Parathyroid adenoma (tissue), 2 donors: ENCODE measurements around the gene SLCO2A1.
"Not testable (repeated sequence)": the region's sequence is repeated elsewhere in the genome, so short reads cannot be mapped to it uniquely, and the experiment has no call there.

Experiments used
- H2AFZ ChIP-seq: fragments of 300-600 bp; sonication (generic); one replicate; pipeline ENCODE4 v1.7.0; 2017; ENCODE audit warnings: antibody characterized with exemption, mild to moderate bottlenecking
- H3K27ac ChIP-seq: fragments of 300-600 bp; sonication (generic); one replicate; pipeline ENCODE4 v1.7.0; 2017
- H3K27me3 ChIP-seq: fragments of 300-600 bp; sonication (generic); one replicate; pipeline ENCODE4 v1.7.0; 2017; ENCODE audit warnings: low read length; ENCODE audit not compliant: control insufficient read depth, insufficient read depth
- H3K36me3 ChIP-seq: fragments of 300-600 bp; sonication (generic); one replicate; pipeline ENCODE4 v1.7.0; 2017; ENCODE audit warnings: low read length; ENCODE audit not compliant: control insufficient read depth, insufficient read depth
- H3K4me1 ChIP-seq: fragments of 300-600 bp; sonication (generic); one replicate; pipeline ENCODE4 v1.7.0; 2017; ENCODE audit warnings: control low read depth
- H3K4me2 ChIP-seq: fragments of 300-600 bp; sonication (generic); one replicate; pipeline ENCODE4 v1.7.0; 2017; ENCODE audit warnings: low read length
- H3K4me3 ChIP-seq: fragments of 300-600 bp; sonication (generic); one replicate; pipeline ENCODE4 v1.7.0; 2017; ENCODE audit warnings: low read depth, low read length
- H3K79me2 ChIP-seq: fragments of 300-600 bp; sonication (generic); one replicate; pipeline ENCODE4 v1.7.0; 2017; ENCODE audit warnings: control low read depth
- H3K9ac ChIP-seq: fragments of 300-600 bp; sonication (generic); one replicate; pipeline ENCODE4 v1.7.0; 2017; ENCODE audit warnings: mild to moderate bottlenecking
- H3K9me3 ChIP-seq: fragments of 300-600 bp; sonication (generic); one replicate; pipeline ENCODE4 v1.7.0; 2017; ENCODE audit warnings: low read length; ENCODE audit not compliant: control insufficient read depth
- TF ChIP-seq, protein P1 (sequence below): fragments of 300-600 bp; sonication (generic); IDR thresholded peaks from one replicate; pipeline ENCODE4 v1.7.0; 2017; ENCODE audit warnings: antibody characterized with exemption, mild to moderate bottlenecking
- donor health status: primary hyperparathyroidism.

SLCO2A1 gene

GRCh38 chr3:134074001-134074789, 44.5 kb upstream of the SLCO2A1 start:
- Histone ChIP-seq H3K27me3 (no peaks in the 10 kb centered on the region), H3K9me3 (no peaks in the 10 kb centered on the region), H3K36me3 (no peaks in the 10 kb centered on the region), H3K27ac (no peak overlapping the region), H3K4me3 (no peak overlapping the region), H3K9ac (no peak overlapping the region), H2AFZ (no peak overlapping the region), H3K4me1 (no peaks in the 10 kb centered on the region), H3K79me2 (no peaks in the 10 kb centered on the region), H3K4me2 (no peak overlapping the region)
- TF ChIP-seq, protein P1, sequence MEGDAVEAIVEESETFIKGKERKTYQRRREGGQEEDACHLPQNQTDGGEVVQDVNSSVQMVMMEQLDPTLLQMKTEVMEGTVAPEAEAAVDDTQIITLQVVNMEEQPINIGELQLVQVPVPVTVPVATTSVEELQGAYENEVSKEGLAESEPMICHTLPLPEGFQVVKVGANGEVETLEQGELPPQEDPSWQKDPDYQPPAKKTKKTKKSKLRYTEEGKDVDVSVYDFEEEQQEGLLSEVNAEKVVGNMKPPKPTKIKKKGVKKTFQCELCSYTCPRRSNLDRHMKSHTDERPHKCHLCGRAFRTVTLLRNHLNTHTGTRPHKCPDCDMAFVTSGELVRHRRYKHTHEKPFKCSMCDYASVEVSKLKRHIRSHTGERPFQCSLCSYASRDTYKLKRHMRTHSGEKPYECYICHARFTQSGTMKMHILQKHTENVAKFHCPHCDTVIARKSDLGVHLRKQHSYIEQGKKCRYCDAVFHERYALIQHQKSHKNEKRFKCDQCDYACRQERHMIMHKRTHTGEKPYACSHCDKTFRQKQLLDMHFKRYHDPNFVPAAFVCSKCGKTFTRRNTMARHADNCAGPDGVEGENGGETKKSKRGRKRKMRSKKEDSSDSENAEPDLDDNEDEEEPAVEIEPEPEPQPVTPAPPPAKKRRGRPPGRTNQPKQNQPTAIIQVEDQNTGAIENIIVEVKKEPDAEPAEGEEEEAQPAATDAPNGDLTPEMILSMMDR: no peak

- TF ChIP-seq, protein P1: no peak
- Histone ChIP-seq H3K27me3 (no peaks in the 10 kb centered on the region), H3K4me2 (no peak overlapping the region), H3K9ac (no peak overlapping the region), H3K4me3 (no peak overlapping the region), H3K36me3 (no peaks in the 10 kb centered on the region), H2AFZ (no peak overlapping the region), H3K27ac (no peak overlapping the region), H3K4me1 (no peaks in the 10 kb centered on the region), H3K79me2 (no peaks in the 10 kb centered on the region), H3K9me3 (no peaks in the 10 kb centered on the region)
Observed at GRCh38 chr3:134073583-134073945, 43.8 kb upstream of the SLCO2A1 start.

- H3K9me3 ChIP-seq: no peaks in the 10 kb centered on the region
- no peak overlapping the region for H2AFZ ChIP-seq
- no peak overlapping the region for H3K27ac ChIP-seq
- no peaks in the 10 kb centered on the region for H3K27me3 ChIP-seq
- H3K9ac ChIP-seq: no peak overlapping the region
- no peak overlapping the region for H3K4me3 ChIP-seq
- TF ChIP-seq, protein P1: no peak
- no peaks in the 10 kb centered on the region for H3K36me3 ChIP-seq
- no peaks in the 10 kb centered on the region for H3K79me2 ChIP-seq
- H3K4me2 ChIP-seq: no peak overlapping the region
- no peaks in the 10 kb centered on the region for H3K4me1 ChIP-seq
Observed at GRCh38 chr3:134072881-134073582, 43.3 kb upstream of the SLCO2A1 start.

GRCh38 chr3:134070281-134070680, 40.6 kb upstream of the SLCO2A1 start:
- not testable (repeated sequence) for H3K27ac ChIP-seq, H2AFZ ChIP-seq, H3K4me1 ChIP-seq, H3K9me3 ChIP-seq, H3K4me2 ChIP-seq, H3K9ac ChIP-seq, H3K79me2 ChIP-seq, H3K27me3 ChIP-seq, H3K4me3 ChIP-seq, H3K36me3 ChIP-seq

DNA sequence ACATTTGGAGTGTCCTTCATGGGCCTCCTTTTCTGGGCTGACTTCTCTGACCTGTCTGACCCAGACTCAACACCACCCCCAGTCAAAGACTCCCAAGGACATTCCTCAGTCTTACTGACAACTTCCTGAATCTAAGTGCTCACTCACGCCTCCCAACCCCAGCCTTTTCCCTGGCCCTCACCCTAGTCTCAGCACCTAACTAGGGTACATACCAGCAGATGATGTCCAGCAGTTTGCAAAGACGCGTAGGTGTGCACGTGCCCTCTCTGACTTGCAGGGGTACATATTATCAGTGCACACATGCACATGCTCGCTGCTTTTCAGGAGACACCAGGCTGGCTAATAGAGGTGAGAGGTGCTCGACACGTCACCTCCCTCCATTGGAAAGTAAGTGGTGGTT, 38.7 kb upstream of the SLCO2A1 start:
- no peak overlapping the region for H3K4me2 ChIP-seq
- no peaks in the 10 kb centered on the region for H3K27me3 ChIP-seq
- no peaks in the 10 kb centered on the region for H3K79me2 ChIP-seq
- H2AFZ ChIP-seq: no peak overlapping the region
- no peaks in the 10 kb centered on the region for H3K9me3 ChIP-seq
- no peaks in the 10 kb centered on the region for H3K36me3 ChIP-seq
- TF ChIP-seq, protein P1: no peak
- H3K4me3 ChIP-seq: no peak overlapping the region
- H3K4me1 ChIP-seq: no peaks in the 10 kb centered on the region
- no peak overlapping the region for H3K27ac ChIP-seq
- H3K9ac ChIP-seq: no peak overlapping the region
